Subcutaneous adipose tissue (tissue), 4 donors: ENCODE data around the gene MOB3B. TPM values are rescaled to one million over a fixed set of nuclear protein-coding genes. Genes with fewer than 3 reads are reported as not detected.

ENCODE experiments used
- CTCF ChIP-seq: fragments of 450-650 bp; IDR thresholded peaks from one replicate; pipeline ENCODE4 v1.5.1; 2016; ENCODE audit warnings: low read depth, mild to moderate bottlenecking, control low read depth, antibody characterized with exemption, moderate library complexity
- total RNA-seq, 4 donors: library from RNA; depleted of rRNA; stranded (reverse); fragments of >200 nt; gene quantifications; one replicate each; pipeline ENCODE4 v1.1.0, GENCODE V29; 2016

MOB3B gene
- total RNA-seq, 4 donors from 2014 or later = 11.9 to 13.4 (median 12.6) TPM

- no peak for TF ChIP-seq CTCF
Measured at GRCh38 chr9:27558307-27558706, 28.7 kb upstream of the MOB3B start.

DNA sequence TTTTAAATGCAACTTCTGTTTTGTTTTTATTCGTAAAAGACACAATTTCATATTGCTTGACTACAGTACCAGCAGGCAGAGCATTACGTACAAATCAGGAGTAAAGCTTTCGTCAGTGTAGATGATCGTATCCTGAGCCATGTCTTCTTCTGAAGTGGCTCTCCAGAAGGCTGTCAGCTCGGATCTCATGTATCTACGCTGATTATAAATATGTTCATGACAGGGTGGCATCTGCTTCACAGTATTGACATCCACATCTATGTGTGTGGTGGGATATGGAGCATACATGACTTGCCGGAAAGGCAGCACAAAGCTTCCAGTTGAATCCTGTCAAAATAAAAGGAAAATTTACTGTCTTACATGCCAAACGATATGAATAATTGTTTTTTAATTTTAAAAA, 26.9 kb upstream of the MOB3B start:
- TF ChIP-seq CTCF = no peak

DNA sequence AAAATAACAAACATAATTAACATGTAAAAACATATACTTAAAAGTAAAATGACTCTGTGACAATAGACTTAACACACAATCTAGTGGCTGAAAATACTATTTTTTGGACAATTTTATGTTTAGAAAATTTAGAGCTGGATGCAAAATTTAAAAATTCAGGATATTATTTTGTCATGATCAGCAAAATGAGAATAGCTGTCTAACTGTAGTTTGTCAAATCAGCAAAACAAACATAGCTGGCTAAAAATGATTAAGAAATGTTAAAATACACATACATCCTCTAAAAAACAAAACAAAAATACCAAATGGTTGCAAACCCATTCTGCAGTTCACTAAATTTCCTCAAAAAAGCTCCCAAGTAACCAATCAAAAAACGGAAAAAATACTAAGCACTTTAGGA, 25.1 kb upstream of the MOB3B start:
- TF ChIP-seq CTCF = no peak

GRCh38 chr9:27549196-27549755, 19.7 kb upstream of the MOB3B start:
- TF ChIP-seq CTCF = no peak

- TF ChIP-seq CTCF = no peak
Measured at GRCh38 chr9:27548055-27548741, 18.6 kb upstream of the MOB3B start.

- TF ChIP-seq CTCF = no peak
Measured at GRCh38 chr9:27545471-27545870, 15.9 kb upstream of the MOB3B start.

GRCh38 chr9:27542508-27542907, 12.9 kb upstream of the MOB3B start:
- TF ChIP-seq CTCF = no peak
